ENCODE measurements around the gene ANAPC16. TPM values are rescaled to one million over a fixed set of nuclear protein-coding genes. Genes with fewer than 3 reads are reported as not detected.

The ANAPC16 gene
- total RNA-seq, 2 experiments from 2014 or later = 61.9 to 64.3 TPM

- Mint-ChIP-seq H3K27ac (peak overlapping the region; percentile 96), H3K36me3 (ENCODE audit: low read depth) (peaks cover 5% of the 10 kb centered on the region), H3K4me3 (peak overlapping the region; percentile 20), H3K27me3 (no peaks in the 10 kb centered on the region), H3K9me3 (no peaks in the 10 kb centered on the region), H3K4me1 (ENCODE audit: low read depth) (peaks cover 90% of the 10 kb centered on the region)
- no peaks in the 10 kb centered on the region for H3K36me3 ChIP-seq (ENCODE audit: insufficient read depth, low read length)
- DNase-seq (peak in 1 of 14 experiments; percentile 19), ATAC-seq (ENCODE audit: poor library complexity) (no peak)
- POLR2A ChIA-PET = interaction anchor here (0.6 to 2.1 kb wide), 4 partner anchors 28 to 167 kb away, joined by 3 to 6 read pairs (median 4); partner anchors contain the start of genes ASCC1 and DNAJB12
- H3K4me1 ChIP-seq (ENCODE audit: insufficient read depth, low read length) = peaks cover 77% of the 10 kb centered on the region
- H3K4me3 ChIP-seq (ENCODE audit: low read length) = no peak overlapping the region
- H3K27ac ChIP-seq (ENCODE audit: low read depth in 1 of 2, low read length in 2 of 2) = no peak overlapping the region
- intact Hi-C loops (cut with DNase I, micrococcal nuclease) = loop anchor here in 1 of 2 experiments (5.0 kb wide), 1 partner anchor 93 kb away; no protein-coding TSS in a partner anchor
- H3K9me3 ChIP-seq (ENCODE audit: control insufficient read depth in 1 of 2, insufficient read depth in 1 of 2, low read length in 2 of 2) = no peaks in the 10 kb centered on the region
- TF ChIP-seq CTCF (IDR thresholded peaks at IDR 0.05) = no peak
- CTCF ChIA-PET = interaction anchor here (0.9 kb wide), 1 partner anchor 17 kb away, joined by 3 read pairs; no protein-coding TSS in a partner anchor
- no peaks in the 10 kb centered on the region for H3K27me3 ChIP-seq (ENCODE audit: control insufficient read depth in 1 of 2, insufficient read depth in 2 of 2, low read length in 2 of 2)
Measured at GRCh38 chr10:72243822-72244437, 28.1 kb downstream of the ANAPC16 start.

- no peak for TF ChIP-seq CTCF (IDR thresholded peaks at IDR 0.05)
- ChIA-PET POLR2A (no interaction called here), CTCF (no interaction called here)
- peaks cover 89% of the 10 kb centered on the region for H3K4me1 Mint-ChIP-seq (ENCODE audit: low read depth)
- peak overlapping the region; percentile 14 for H3K4me3 Mint-ChIP-seq
- peak overlapping the region; percentile 96 for H3K27ac Mint-ChIP-seq
- Histone ChIP-seq H3K27ac (ENCODE audit: low read depth in 1 of 2, low read length in 2 of 2) (peak overlapping the region in 1 of 2 donors; percentile 6), H3K27me3 (ENCODE audit: control insufficient read depth in 1 of 2, insufficient read depth in 2 of 2, low read length in 2 of 2) (no peaks in the 10 kb centered on the region), H3K4me3 (ENCODE audit: low read length) (no peak overlapping the region), H3K4me1 (ENCODE audit: insufficient read depth, low read length) (peaks cover 83% of the 10 kb centered on the region), H3K36me3 (ENCODE audit: insufficient read depth, low read length) (no peaks in the 10 kb centered on the region), H3K9me3 (ENCODE audit: control insufficient read depth in 1 of 2, insufficient read depth in 1 of 2, low read length in 2 of 2) (no peaks in the 10 kb centered on the region)
- DNase-seq = no peak
- H3K27me3 Mint-ChIP-seq = no peaks in the 10 kb centered on the region
- no peaks in the 10 kb centered on the region for H3K9me3 Mint-ChIP-seq
- H3K36me3 Mint-ChIP-seq (ENCODE audit: low read depth) = peaks cover 3% of the 10 kb centered on the region
- intact Hi-C loops (cut with DNase I, micrococcal nuclease) = loop anchor here in 1 of 2 experiments (5.0 kb wide), 1 partner anchor 93 kb away; no protein-coding TSS in a partner anchor
- no peak for ATAC-seq (ENCODE audit: poor library complexity)
Measured at GRCh38 chr10:72244573-72245038, 28.8 kb downstream of the ANAPC16 start.

- Mint-ChIP-seq H3K27ac (peak overlapping the region; percentile 96), H3K27me3 (no peaks in the 10 kb centered on the region), H3K4me3 (peak overlapping the region; percentile 57), H3K4me1 (ENCODE audit: low read depth) (peaks cover 90% of the 10 kb centered on the region), H3K36me3 (ENCODE audit: low read depth) (no peaks in the 10 kb centered on the region), H3K9me3 (no peaks in the 10 kb centered on the region)
- DNase-seq (no peak), ATAC-seq (ENCODE audit: poor library complexity) (no peak)
- intact Hi-C loops (cut with DNase I, micrococcal nuclease) = no loop called here
- no peak overlapping the region for H3K4me3 ChIP-seq (ENCODE audit: low read length)
- POLR2A ChIA-PET = interaction anchor here (1.2 to 4.5 kb wide), 5 partner anchors 10 to 86 kb away, joined by 4 to 49 read pairs (median 8); partner anchors contain the start of gene DDIT4
- peak overlapping the region; percentile 44 to 57 for H3K27ac ChIP-seq (ENCODE audit: low read depth in 1 of 2, low read length in 2 of 2)
- no peaks in the 10 kb centered on the region for H3K9me3 ChIP-seq (ENCODE audit: control insufficient read depth in 1 of 2, insufficient read depth in 1 of 2, low read length in 2 of 2)
- peaks cover 96% of the 10 kb centered on the region for H3K4me1 ChIP-seq (ENCODE audit: insufficient read depth, low read length)
- CTCF ChIA-PET = no interaction called here
- no peaks in the 10 kb centered on the region for H3K36me3 ChIP-seq (ENCODE audit: insufficient read depth, low read length)
- no peaks in the 10 kb centered on the region for H3K27me3 ChIP-seq (ENCODE audit: control insufficient read depth in 1 of 2, insufficient read depth in 2 of 2, low read length in 2 of 2)
- TF ChIP-seq CTCF (IDR thresholded peaks at IDR 0.05) = no peak
Measured at GRCh38 chr10:72245949-72246525, 30.2 kb downstream of the ANAPC16 start.

Measured in CD4-positive, alpha-beta T cell (primary cell).